ENCODE measurements around the gene TLR3.
"Not testable (repeated sequence)": the region's sequence is repeated elsewhere in the genome, so short reads cannot be mapped to it uniquely, and the experiment has no call there.

DNA sequence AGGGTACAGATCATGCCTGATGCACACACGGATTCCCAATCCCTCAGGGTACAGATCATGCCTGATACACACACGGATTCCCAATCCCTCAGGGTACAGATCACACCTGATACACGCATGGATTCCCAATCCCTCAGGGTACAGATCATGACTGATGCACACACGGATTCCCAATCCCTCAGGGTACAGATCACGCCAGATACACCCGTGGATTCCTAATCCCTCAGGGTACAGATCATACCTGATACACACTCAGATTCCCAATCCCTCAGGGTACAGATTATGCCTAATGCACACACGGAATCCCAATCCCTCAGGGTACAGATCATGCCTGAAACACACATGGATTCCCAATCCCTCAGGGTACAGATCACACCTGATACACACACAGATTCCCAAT, 34.3 kb upstream of the TLR3 start:
- TF ChIP-seq, protein P1, sequence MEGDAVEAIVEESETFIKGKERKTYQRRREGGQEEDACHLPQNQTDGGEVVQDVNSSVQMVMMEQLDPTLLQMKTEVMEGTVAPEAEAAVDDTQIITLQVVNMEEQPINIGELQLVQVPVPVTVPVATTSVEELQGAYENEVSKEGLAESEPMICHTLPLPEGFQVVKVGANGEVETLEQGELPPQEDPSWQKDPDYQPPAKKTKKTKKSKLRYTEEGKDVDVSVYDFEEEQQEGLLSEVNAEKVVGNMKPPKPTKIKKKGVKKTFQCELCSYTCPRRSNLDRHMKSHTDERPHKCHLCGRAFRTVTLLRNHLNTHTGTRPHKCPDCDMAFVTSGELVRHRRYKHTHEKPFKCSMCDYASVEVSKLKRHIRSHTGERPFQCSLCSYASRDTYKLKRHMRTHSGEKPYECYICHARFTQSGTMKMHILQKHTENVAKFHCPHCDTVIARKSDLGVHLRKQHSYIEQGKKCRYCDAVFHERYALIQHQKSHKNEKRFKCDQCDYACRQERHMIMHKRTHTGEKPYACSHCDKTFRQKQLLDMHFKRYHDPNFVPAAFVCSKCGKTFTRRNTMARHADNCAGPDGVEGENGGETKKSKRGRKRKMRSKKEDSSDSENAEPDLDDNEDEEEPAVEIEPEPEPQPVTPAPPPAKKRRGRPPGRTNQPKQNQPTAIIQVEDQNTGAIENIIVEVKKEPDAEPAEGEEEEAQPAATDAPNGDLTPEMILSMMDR (IDR thresholded peaks at IDR 0.05; ENCODE audit: insufficient read depth, low read length, poor library complexity, severe bottlenecking): not testable (repeated sequence)
- not testable (repeated sequence) for TF ChIP-seq EZH2phosphoT487 (conservative IDR thresholded peaks at IDR 0.05; ENCODE audit: low read length)
